ENCODE measurements around the gene CA14. TPM values are rescaled to one million over a fixed set of nuclear protein-coding genes. Genes with fewer than 3 reads are reported as not detected.

Gene CA14
- total RNA-seq (2021) (35.3 to 46.9 TPM (median 45.0 TPM) in 3 replicates), Bru-seq, nascent RNA (percentile 76 among the genes with signal in this experiment)
- long read RNA-seq, experiment 1, transcript CA14-201 (11 exons, 2,403 nt): major isoform, 6 of 99 reads
- long read RNA-seq, experiment 1, partial matches to known transcripts: 4 of 99 reads
- long read RNA-seq, experiment 1, other reads (novel, unspliced or antisense): 89 of 99 reads
- long read RNA-seq, experiment 2, partial matches to known transcripts: 7 of 41 reads
- long read RNA-seq, experiment 2, other reads (novel, unspliced or antisense): 34 of 41 reads
- long read RNA-seq, experiment 3, partial matches to known transcripts: 2 of 70 reads
- long read RNA-seq, experiment 3, other reads (novel, unspliced or antisense): 63 of 70 reads

DNA sequence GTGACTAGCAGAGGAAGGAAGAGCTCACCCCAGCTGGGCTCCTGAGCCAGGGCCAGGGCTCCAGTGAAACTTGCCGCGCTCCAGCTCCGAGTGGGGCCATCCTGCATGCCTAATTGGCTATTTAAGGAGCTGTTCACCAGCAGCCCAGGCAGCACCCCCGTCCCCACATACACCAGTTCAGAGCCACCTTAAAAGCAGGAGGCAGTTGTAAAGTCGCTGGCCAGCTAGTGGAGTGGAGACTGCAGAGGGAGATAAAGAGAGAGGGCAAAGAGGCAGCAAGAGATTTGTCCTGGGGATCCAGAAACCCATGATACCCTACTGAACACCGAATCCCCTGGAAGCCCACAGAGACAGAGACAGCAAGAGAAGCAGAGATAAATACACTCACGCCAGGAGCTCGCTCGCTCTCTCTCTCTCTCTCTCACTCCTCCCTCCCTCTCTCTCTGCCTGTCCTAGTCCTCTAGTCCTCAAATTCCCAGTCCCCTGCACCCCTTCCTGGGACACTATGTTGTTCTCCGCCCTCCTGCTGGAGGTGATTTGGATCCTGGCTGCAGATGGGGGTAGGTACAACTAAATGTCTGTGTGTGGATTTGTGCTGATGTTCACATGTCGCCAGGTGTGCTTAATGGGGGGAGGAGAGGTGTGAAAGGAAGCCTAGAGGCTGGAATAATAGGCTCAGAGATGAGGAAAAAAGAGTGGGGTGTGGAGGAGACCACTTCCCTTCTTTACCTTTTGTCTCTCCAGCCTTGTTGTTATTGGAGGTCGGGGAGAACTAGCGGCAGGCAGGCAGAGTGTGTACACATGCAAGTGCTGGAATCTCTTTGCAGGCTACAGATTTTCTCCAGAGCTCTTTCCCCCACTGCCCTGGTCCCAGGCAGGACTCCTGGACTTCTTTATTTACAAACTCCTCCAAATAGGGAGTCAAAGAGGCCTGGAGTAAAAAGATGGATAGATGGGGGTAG lies at the start of gene CA14:
TSS of gene CA14 (plus strand) at position 151 of the 962 bp plus-strand sequence. CDS start at position 506, 355 bp downstream.
- Mint-ChIP-seq H3K4me1 (peaks cover 44% of the 10 kb centered on the region), H3K27ac (peak within 1 kb of the TSS; percentile 95), H3K27me3 (ENCODE audit: low read depth) (no peaks in the 10 kb centered on the region), H3K4me3 (peak within 1 kb of the TSS; percentile 83), H3K9me3 (no peaks in the 10 kb centered on the region), H3K36me3 (peaks cover 12% of the 10 kb centered on the region)
- CTCF ChIA-PET: interaction anchor here (0.6 to 6.9 kb wide), 9 partner anchors 11 to 280 kb away, joined by 3 to 123 read pairs (median 6); partner anchors contain the start of genes APH1A, C1orf54, CIART and RPRD2
- ATAC-seq (peak; percentile 20), DNase-seq (ENCODE audit: low spot score) (peak; percentile 65)
- POLR2A ChIA-PET: interaction anchor here (0.9 to 3.3 kb wide), 7 partner anchors 11 to 106 kb away, joined by 4 to 43 read pairs (median 6); partner anchors contain the start of genes APH1A, C1orf54, CIART and RPRD2
- no peak for TF ChIP-seq RELA (CRISPR knock-in tag; IDR thresholded peaks at IDR 0.05; ENCODE audit: borderline replicate concordance)
- no peak for TF ChIP-seq GRHL2 (CRISPR knock-in tag; IDR thresholded peaks at IDR 0.05; ENCODE audit: insufficient replicate concordance, severe bottlenecking)
- no peak for TF ChIP-seq FOXJ3 (CRISPR knock-in tag; IDR thresholded peaks at IDR 0.05; ENCODE audit: borderline replicate concordance)
- TF ChIP-seq, protein P1, sequence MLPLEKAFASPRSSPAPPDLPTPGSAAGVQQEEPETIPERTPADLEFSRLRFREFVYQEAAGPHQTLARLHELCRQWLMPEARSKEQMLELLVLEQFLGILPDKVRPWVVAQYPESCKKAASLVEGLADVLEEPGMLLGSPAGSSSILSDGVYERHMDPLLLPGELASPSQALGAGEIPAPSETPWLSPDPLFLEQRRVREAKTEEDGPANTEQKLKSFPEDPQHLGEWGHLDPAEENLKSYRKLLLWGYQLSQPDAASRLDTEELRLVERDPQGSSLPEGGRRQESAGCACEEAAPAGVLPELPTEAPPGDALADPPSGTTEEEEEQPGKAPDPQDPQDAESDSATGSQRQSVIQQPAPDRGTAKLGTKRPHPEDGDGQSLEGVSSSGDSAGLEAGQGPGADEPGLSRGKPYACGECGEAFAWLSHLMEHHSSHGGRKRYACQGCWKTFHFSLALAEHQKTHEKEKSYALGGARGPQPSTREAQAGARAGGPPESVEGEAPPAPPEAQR (CRISPR knock-in tag; IDR thresholded peaks at IDR 0.05): no peak
- no peak for TF ChIP-seq SMAD3 (CRISPR knock-in tag; IDR thresholded peaks at IDR 0.05; ENCODE audit: borderline replicate concordance)
- TF ChIP-seq HMGA2 (CRISPR knock-in tag; IDR thresholded peaks at IDR 0.05): no peak
- TF ChIP-seq TEAD1 (CRISPR knock-in tag; IDR thresholded peaks at IDR 0.05): peak; percentile 61
- TF ChIP-seq ZNF138 (CRISPR knock-in tag; conservative IDR thresholded peaks at IDR 0.05): no peak
- TF ChIP-seq ZNF232 (CRISPR knock-in tag; IDR thresholded peaks at IDR 0.05): no peak
- TF ChIP-seq, protein P2, sequence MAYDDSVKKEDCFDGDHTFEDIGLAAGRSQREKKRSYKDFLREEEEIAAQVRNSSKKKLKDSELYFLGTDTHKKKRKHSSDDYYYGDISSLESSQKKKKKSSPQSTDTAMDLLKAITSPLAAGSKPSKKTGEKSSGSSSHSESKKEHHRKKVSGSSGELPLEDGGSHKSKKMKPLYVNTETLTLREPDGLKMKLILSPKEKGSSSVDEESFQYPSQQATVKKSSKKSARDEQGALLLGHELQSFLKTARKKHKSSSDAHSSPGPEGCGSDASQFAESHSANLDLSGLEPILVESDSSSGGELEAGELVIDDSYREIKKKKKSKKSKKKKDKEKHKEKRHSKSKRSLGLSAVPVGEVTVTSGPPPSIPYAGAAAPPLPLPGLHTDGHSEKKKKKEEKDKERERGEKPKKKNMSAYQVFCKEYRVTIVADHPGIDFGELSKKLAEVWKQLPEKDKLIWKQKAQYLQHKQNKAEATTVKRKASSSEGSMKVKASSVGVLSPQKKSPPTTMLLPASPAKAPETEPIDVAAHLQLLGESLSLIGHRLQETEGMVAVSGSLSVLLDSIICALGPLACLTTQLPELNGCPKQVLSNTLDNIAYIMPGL (CRISPR knock-in tag; IDR thresholded peaks at IDR 0.05): 0 out of 2 replicates have a peak, but pooled peaks have one; percentile 37
- TF ChIP-seq, protein P3, sequence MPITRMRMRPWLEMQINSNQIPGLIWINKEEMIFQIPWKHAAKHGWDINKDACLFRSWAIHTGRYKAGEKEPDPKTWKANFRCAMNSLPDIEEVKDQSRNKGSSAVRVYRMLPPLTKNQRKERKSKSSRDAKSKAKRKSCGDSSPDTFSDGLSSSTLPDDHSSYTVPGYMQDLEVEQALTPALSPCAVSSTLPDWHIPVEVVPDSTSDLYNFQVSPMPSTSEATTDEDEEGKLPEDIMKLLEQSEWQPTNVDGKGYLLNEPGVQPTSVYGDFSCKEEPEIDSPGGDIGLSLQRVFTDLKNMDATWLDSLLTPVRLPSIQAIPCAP (CRISPR knock-in tag; IDR thresholded peaks at IDR 0.05): no peak
- no peak for TF ChIP-seq ZNF219 (CRISPR knock-in tag; IDR thresholded peaks at IDR 0.05; ENCODE audit: borderline replicate concordance)
- TF ChIP-seq, protein P4, sequence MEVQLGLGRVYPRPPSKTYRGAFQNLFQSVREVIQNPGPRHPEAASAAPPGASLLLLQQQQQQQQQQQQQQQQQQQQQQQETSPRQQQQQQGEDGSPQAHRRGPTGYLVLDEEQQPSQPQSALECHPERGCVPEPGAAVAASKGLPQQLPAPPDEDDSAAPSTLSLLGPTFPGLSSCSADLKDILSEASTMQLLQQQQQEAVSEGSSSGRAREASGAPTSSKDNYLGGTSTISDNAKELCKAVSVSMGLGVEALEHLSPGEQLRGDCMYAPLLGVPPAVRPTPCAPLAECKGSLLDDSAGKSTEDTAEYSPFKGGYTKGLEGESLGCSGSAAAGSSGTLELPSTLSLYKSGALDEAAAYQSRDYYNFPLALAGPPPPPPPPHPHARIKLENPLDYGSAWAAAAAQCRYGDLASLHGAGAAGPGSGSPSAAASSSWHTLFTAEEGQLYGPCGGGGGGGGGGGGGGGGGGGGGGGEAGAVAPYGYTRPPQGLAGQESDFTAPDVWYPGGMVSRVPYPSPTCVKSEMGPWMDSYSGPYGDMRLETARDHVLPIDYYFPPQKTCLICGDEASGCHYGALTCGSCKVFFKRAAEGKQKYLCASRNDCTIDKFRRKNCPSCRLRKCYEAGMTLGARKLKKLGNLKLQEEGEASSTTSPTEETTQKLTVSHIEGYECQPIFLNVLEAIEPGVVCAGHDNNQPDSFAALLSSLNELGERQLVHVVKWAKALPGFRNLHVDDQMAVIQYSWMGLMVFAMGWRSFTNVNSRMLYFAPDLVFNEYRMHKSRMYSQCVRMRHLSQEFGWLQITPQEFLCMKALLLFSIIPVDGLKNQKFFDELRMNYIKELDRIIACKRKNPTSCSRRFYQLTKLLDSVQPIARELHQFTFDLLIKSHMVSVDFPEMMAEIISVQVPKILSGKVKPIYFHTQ (CRISPR knock-in tag; IDR thresholded peaks at IDR 0.05): no peak
- TF ChIP-seq ZBTB21 (CRISPR knock-in tag; IDR thresholded peaks at IDR 0.05; ENCODE audit: borderline replicate concordance): no peak
- TF ChIP-seq, protein P5, sequence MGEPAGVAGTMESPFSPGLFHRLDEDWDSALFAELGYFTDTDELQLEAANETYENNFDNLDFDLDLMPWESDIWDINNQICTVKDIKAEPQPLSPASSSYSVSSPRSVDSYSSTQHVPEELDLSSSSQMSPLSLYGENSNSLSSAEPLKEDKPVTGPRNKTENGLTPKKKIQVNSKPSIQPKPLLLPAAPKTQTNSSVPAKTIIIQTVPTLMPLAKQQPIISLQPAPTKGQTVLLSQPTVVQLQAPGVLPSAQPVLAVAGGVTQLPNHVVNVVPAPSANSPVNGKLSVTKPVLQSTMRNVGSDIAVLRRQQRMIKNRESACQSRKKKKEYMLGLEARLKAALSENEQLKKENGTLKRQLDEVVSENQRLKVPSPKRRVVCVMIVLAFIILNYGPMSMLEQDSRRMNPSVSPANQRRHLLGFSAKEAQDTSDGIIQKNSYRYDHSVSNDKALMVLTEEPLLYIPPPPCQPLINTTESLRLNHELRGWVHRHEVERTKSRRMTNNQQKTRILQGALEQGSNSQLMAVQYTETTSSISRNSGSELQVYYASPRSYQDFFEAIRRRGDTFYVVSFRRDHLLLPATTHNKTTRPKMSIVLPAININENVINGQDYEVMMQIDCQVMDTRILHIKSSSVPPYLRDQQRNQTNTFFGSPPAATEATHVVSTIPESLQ (CRISPR knock-in tag; IDR thresholded peaks at IDR 0.05): no peak
- no peak for TF ChIP-seq NFATC4 (CRISPR knock-in tag; IDR thresholded peaks at IDR 0.05)
- TF ChIP-seq, protein P6, sequence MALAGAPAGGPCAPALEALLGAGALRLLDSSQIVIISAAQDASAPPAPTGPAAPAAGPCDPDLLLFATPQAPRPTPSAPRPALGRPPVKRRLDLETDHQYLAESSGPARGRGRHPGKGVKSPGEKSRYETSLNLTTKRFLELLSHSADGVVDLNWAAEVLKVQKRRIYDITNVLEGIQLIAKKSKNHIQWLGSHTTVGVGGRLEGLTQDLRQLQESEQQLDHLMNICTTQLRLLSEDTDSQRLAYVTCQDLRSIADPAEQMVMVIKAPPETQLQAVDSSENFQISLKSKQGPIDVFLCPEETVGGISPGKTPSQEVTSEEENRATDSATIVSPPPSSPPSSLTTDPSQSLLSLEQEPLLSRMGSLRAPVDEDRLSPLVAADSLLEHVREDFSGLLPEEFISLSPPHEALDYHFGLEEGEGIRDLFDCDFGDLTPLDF (CRISPR knock-in tag; IDR thresholded peaks at IDR 0.05): no peak
- TF ChIP-seq SP1 (CRISPR knock-in tag; conservative IDR thresholded peaks at IDR 0.05): 0 out of 2 replicates have a peak, but pooled peaks have one; percentile 5
- no peak for TF ChIP-seq TEAD4 (CRISPR knock-in tag; IDR thresholded peaks at IDR 0.05)
- TF ChIP-seq, protein P7, sequence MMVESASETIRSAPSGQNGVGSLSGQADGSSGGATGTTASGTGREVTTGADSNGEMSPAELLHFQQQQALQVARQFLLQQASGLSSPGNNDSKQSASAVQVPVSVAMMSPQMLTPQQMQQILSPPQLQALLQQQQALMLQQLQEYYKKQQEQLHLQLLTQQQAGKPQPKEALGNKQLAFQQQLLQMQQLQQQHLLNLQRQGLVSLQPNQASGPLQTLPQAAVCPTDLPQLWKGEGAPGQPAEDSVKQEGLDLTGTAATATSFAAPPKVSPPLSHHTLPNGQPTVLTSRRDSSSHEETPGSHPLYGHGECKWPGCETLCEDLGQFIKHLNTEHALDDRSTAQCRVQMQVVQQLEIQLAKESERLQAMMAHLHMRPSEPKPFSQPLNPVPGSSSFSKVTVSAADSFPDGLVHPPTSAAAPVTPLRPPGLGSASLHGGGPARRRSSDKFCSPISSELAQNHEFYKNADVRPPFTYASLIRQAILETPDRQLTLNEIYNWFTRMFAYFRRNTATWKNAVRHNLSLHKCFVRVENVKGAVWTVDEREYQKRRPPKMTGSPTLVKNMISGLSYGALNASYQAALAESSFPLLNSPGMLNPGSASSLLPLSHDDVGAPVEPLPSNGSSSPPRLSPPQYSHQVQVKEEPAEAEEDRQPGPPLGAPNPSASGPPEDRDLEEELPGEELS (CRISPR knock-in tag; IDR thresholded peaks at IDR 0.05): no peak
- TF ChIP-seq, protein P8, sequence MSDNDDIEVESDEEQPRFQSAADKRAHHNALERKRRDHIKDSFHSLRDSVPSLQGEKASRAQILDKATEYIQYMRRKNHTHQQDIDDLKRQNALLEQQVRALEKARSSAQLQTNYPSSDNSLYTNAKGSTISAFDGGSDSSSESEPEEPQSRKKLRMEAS (CRISPR knock-in tag; IDR thresholded peaks at IDR 0.05): peak; percentile 21; the same call in 1 of the 2 replicates
- no peak for TF ChIP-seq FOXP1 (CRISPR knock-in tag; IDR thresholded peaks at IDR 0.05; ENCODE audit: borderline replicate concordance)

Data from WTC11 (cell line).